HUES64 (cell line): Measurements from ENCODE around the gene HELB.
"Not testable (repeated sequence)": the region's sequence is repeated elsewhere in the genome, so short reads cannot be mapped to it uniquely, and the experiment has no call there.

Source experiments
- H3K27ac ChIP-seq: 2 replicates; pipeline ENCODE4 v1.7.0; 2013; ENCODE audit warnings: low read depth, low read length, inconsistent platforms
- H3K27me3 ChIP-seq: 2 replicates; pipeline ENCODE4 v1.6.1; 2013; ENCODE audit warnings: mild to moderate bottlenecking, low read length; ENCODE audit not compliant: insufficient read depth
- H3K36me3 ChIP-seq: 2 replicates; pipeline ENCODE4 v1.6.1; 2013; ENCODE audit warnings: mild to moderate bottlenecking, low read length; ENCODE audit not compliant: insufficient read depth
- H3K4me1 ChIP-seq: 2 replicates; pipeline ENCODE4 v1.6.1; 2013; ENCODE audit warnings: mild to moderate bottlenecking, low read length, moderate library complexity; ENCODE audit not compliant: insufficient read depth
- H3K4me3 ChIP-seq: 2 replicates; pipeline ENCODE4 v1.5.1; 2013; ENCODE audit warnings: mild to moderate bottlenecking, low read length, moderate library complexity
- H3K9ac ChIP-seq: 2 replicates; pipeline ENCODE4 v1.6.1; 2013; ENCODE audit warnings: mild to moderate bottlenecking, low read depth, low read length
- H3K9me3 ChIP-seq: 2 replicates; pipeline ENCODE4 v1.6.1; 2013; ENCODE audit warnings: low read depth, low read length; ENCODE audit not compliant: insufficient read depth
- WGBS: fragments of 150-250, 120-280 bp; methylation state at CpG from one replicate; pipeline ENCODE4 v1.1.7; 2013; ENCODE audit warnings: missing lambda C conversion rate; 5-methylcytosine and 5-hydroxymethylcytosine counted together

The HELB gene

GRCh38 chr12:66303316-66303804 lies 1.1 kb downstream of the HELB start:
- H3K27me3 ChIP-seq: peaks cover 26% of the 10 kb centered on the region
- H3K9ac ChIP-seq, H3K9me3 ChIP-seq, H3K27ac ChIP-seq, H3K4me1 ChIP-seq: not testable (repeated sequence)
- H3K4me3 ChIP-seq: peak overlapping the region; percentile 82
- 94% methylated on average over 14 of the region's 14 CpGs for WGBS
- peaks cover 29% of the 10 kb centered on the region for H3K36me3 ChIP-seq

GRCh38 chr12:66304296-66304900 lies 2.1 kb downstream of the HELB start:
- H3K27ac ChIP-seq: no peak overlapping the region
- 86% methylated on average over 5 of the region's 6 CpGs for WGBS
- no peak overlapping the region for H3K4me3 ChIP-seq
- no peaks in the 10 kb centered on the region for H3K9me3 ChIP-seq
- no peaks in the 10 kb centered on the region for H3K4me1 ChIP-seq
- H3K27me3 ChIP-seq: peaks cover 26% of the 10 kb centered on the region
- H3K9ac ChIP-seq: no peak overlapping the region
- peaks cover 36% of the 10 kb centered on the region for H3K36me3 ChIP-seq

GRCh38 chr12:66309606-66310005 lies 7.3 kb downstream of the HELB start:
- no peaks in the 10 kb centered on the region for H3K9me3 ChIP-seq
- H3K9ac ChIP-seq: no peak overlapping the region
- no peaks in the 10 kb centered on the region for H3K27me3 ChIP-seq
- WGBS: 97% methylated on average over 1 of the region's 1 CpG
- no peak overlapping the region for H3K4me3 ChIP-seq
- no peaks in the 10 kb centered on the region for H3K4me1 ChIP-seq
- H3K27ac ChIP-seq: no peak overlapping the region
- peaks cover 63% of the 10 kb centered on the region for H3K36me3 ChIP-seq

GRCh38 chr12:66312189-66312588 lies 9.9 kb downstream of the HELB start:
- H3K27ac ChIP-seq: no peak overlapping the region
- peaks cover 51% of the 10 kb centered on the region for H3K36me3 ChIP-seq
- no peaks in the 10 kb centered on the region for H3K9me3 ChIP-seq
- H3K4me3 ChIP-seq: no peak overlapping the region
- no peaks in the 10 kb centered on the region for H3K27me3 ChIP-seq
- no peak overlapping the region for H3K9ac ChIP-seq
- WGBS: 100% methylated on average over 1 of the region's 1 CpG
- no peaks in the 10 kb centered on the region for H3K4me1 ChIP-seq

GRCh38 chr12:66314278-66314677 lies 12.0 kb downstream of the HELB start:
- H3K9ac ChIP-seq: no peak overlapping the region
- peaks cover 53% of the 10 kb centered on the region for H3K36me3 ChIP-seq

GRCh38 chr12:66319266-66319954 lies 17.1 kb downstream of the HELB start:
- WGBS: 89% methylated on average over 2 of the region's 4 CpGs
- Histone ChIP-seq H3K9me3 (no peaks in the 10 kb centered on the region), H3K36me3 (peaks cover 44% of the 10 kb centered on the region), H3K9ac (no peak overlapping the region), H3K27me3 (no peaks in the 10 kb centered on the region), H3K27ac (no peak overlapping the region), H3K4me1 (no peaks in the 10 kb centered on the region), H3K4me3 (no peak overlapping the region)

More at GRCh38 chr12:66314278-66314677, 12.0 kb downstream of the HELB start:
- Histone ChIP-seq H3K27me3 (no peaks in the 10 kb centered on the region), H3K4me1 (no peaks in the 10 kb centered on the region), H3K4me3 (no peak overlapping the region), H3K27ac (no peak overlapping the region), H3K9me3 (no peaks in the 10 kb centered on the region)

- Histone ChIP-seq H3K4me3 (no peak overlapping the region), H3K27ac (no peak overlapping the region), H3K36me3 (peaks cover 47% of the 10 kb centered on the region), H3K9ac (no peak overlapping the region), H3K4me1 (no peaks in the 10 kb centered on the region), H3K9me3 (no peaks in the 10 kb centered on the region), H3K27me3 (no peaks in the 10 kb centered on the region)
- 90% methylated on average over 3 of the region's 3 CpGs for WGBS
These were observed 18.7 kb downstream of the HELB start for GRCh38 chr12:66320996-66321395.

GRCh38 chr12:66321435-66321834 lies 19.1 kb downstream of the HELB start:
- H3K4me1 ChIP-seq: no peaks in the 10 kb centered on the region
- H3K36me3 ChIP-seq: peaks cover 44% of the 10 kb centered on the region
- no peaks in the 10 kb centered on the region for H3K27me3 ChIP-seq
- no peak overlapping the region for H3K27ac ChIP-seq
- no peaks in the 10 kb centered on the region for H3K9me3 ChIP-seq
- no peak overlapping the region for H3K9ac ChIP-seq
- no peak overlapping the region for H3K4me3 ChIP-seq

GRCh38 chr12:66323017-66323416 lies 20.7 kb downstream of the HELB start:
- Histone ChIP-seq H3K9me3 (no peaks in the 10 kb centered on the region), H3K36me3 (peaks cover 43% of the 10 kb centered on the region), H3K27ac (no peak overlapping the region), H3K27me3 (no peaks in the 10 kb centered on the region), H3K9ac (no peak overlapping the region), H3K4me3 (no peak overlapping the region), H3K4me1 (no peaks in the 10 kb centered on the region)
- 95% methylated on average over 1 of the region's 1 CpG for WGBS

GRCh38 chr12:66329941-66330340 lies 27.6 kb downstream of the HELB start:
- Histone ChIP-seq H3K4me3 (no peak overlapping the region), H3K27me3 (no peaks in the 10 kb centered on the region), H3K9me3 (no peaks in the 10 kb centered on the region), H3K4me1 (no peaks in the 10 kb centered on the region), H3K36me3 (peaks cover 13% of the 10 kb centered on the region; the same call in 1 of the 2 replicates), H3K27ac (no peak overlapping the region), H3K9ac (no peak overlapping the region)
- WGBS: 96% methylated on average over 5 of the region's 5 CpGs

- H3K36me3 ChIP-seq: peaks cover 6% of the 10 kb centered on the region; the same call in 1 of the 2 replicates
- no peaks in the 10 kb centered on the region for H3K9me3 ChIP-seq
- no peak overlapping the region for H3K27ac ChIP-seq
- no peaks in the 10 kb centered on the region for H3K4me1 ChIP-seq
- no peak overlapping the region for H3K9ac ChIP-seq
- H3K27me3 ChIP-seq: no peaks in the 10 kb centered on the region
- 96% methylated on average over 13 of the region's 13 CpGs for WGBS
- H3K4me3 ChIP-seq: no peak overlapping the region
These were observed 28.7 kb downstream of the HELB start for GRCh38 chr12:66331016-66331415.
